OCI-LY1 (cell line): ENCODE data around the gene USH1C.

Experiments
- H2AFZ ChIP-seq: fragments of 200-600 bp; sonication (generic), shearing (Covaris generic); 2 replicates; pipeline ENCODE4 v1.6.0; 2014; ENCODE audit warnings: antibody characterized with exemption, mild to moderate bottlenecking, low read length
- H3F3A ChIP-seq: fragments of 200-600 bp; sonication (generic), shearing (Covaris generic); 2 replicates; pipeline ENCODE4 v1.6.0; 2014; ENCODE audit warnings: mild to moderate bottlenecking, antibody characterized with exemption, low read length, moderate library complexity; ENCODE audit not compliant: insufficient read depth
- H3K27ac ChIP-seq: fragments of 200-600 bp; sonication (generic); 2 replicates; pipeline ENCODE4 v1.5.1; 2014; ENCODE audit warnings: low read length, mixed run types, mild to moderate bottlenecking, low read depth; ENCODE audit not compliant: poor library complexity, severe bottlenecking
- H3K27me3 ChIP-seq: fragments of 200-600 bp; sonication (generic); 2 replicates; pipeline ENCODE4 v1.6.0; 2014; ENCODE audit warnings: antibody characterized with exemption, mild to moderate bottlenecking, low read length, moderate library complexity; ENCODE audit not compliant: insufficient read depth
- H3K36me3 ChIP-seq: fragments of 200-600 bp; sonication (generic); 2 replicates; pipeline ENCODE4 v1.6.1; 2014; ENCODE audit warnings: mild to moderate bottlenecking, antibody characterized with exemption, low read length, moderate library complexity, mixed read lengths; ENCODE audit not compliant: insufficient read depth
- H3K4me1 ChIP-seq: fragments of 200-600 bp; sonication (generic); 2 replicates; pipeline ENCODE4 v1.5.1; 2014; ENCODE audit warnings: mild to moderate bottlenecking, low read length, moderate library complexity; ENCODE audit not compliant: insufficient read depth, severe bottlenecking
- H3K4me2 ChIP-seq: fragments of 200-600 bp; sonication (generic), shearing (Covaris generic); 2 replicates; pipeline ENCODE4 v1.6.1; 2014; ENCODE audit warnings: low read length
- H3K4me3 ChIP-seq: fragments of 200-600 bp; sonication (generic); 2 replicates; pipeline ENCODE4 v1.5.1; 2014; ENCODE audit warnings: low read length, low read depth, mild to moderate bottlenecking, mixed read lengths; ENCODE audit not compliant: poor library complexity, severe bottlenecking
- H3K79me2 ChIP-seq: fragments of 200-600 bp; shearing (Covaris generic); 2 replicates; pipeline ENCODE4 v1.6.1; 2016; ENCODE audit warnings: mixed run types, low read length, mixed read lengths; ENCODE audit not compliant: insufficient read depth
- H3K9ac ChIP-seq: fragments of 200-600 bp; sonication (generic), shearing (Covaris generic); 2 replicates; pipeline ENCODE4 v1.6.1; 2014; ENCODE audit warnings: mild to moderate bottlenecking, low read length, mixed read lengths
- H3K9me2 ChIP-seq: fragments of 200-600 bp; sonication (generic), shearing (Covaris generic); 2 replicates; pipeline ENCODE4 v1.6.1; 2014; ENCODE audit warnings: low read depth, mild to moderate bottlenecking, low read length, mixed read lengths
- H3K9me3 ChIP-seq: fragments of 200-600 bp; shearing (Covaris generic); 2 replicates; pipeline ENCODE4 v1.6.1; 2014; ENCODE audit warnings: low read length, mixed read lengths
- H4K20me1 ChIP-seq: fragments of 200-600 bp; sonication (generic), shearing (Covaris generic); 2 replicates; pipeline ENCODE4 v1.6.0; 2016; ENCODE audit warnings: mild to moderate bottlenecking, low read length; ENCODE audit not compliant: insufficient read depth
- EZH2 ChIP-seq: fragments of 200-600 bp; sonication (generic), shearing (Covaris generic); IDR thresholded peaks from 2 replicates; pipeline ENCODE4 v1.8.0; 2017; ENCODE audit warnings: borderline replicate concordance, mixed run types, mild to moderate bottlenecking, antibody characterized with exemption, low read length, moderate library complexity, mixed read lengths
- TF ChIP-seq, protein P1 (sequence below): fragments of 200-600 bp; sonication (generic), shearing (Covaris generic); IDR thresholded peaks from 2 replicates; pipeline ENCODE4 v1.5.1; 2017; ENCODE audit warnings: mild to moderate bottlenecking, antibody characterized with exemption, low read length, moderate library complexity, mixed read lengths

Gene USH1C

DNA sequence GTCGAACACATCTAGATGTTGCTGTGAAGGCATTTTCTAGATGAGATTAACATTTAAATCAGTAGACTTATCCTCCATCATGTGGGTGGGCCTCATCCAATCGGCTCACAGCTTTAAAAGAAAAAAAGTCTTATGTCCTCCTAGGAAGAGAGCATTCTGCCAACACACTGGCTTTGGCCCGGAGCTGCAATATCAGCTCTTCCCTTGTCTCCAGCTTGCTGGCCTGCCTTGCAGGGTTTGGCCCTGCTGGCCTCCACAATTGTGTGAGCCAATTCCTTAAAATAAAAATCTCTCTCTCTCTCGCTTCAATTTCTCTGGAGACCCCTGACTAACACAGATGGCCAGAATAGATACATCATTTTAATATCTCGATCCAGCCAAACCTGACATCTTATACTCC lies 54.5 kb downstream of the USH1C start:
- H2AFZ ChIP-seq, result no peak overlapping the region
- H3K4me1 ChIP-seq, result no peaks in the 10 kb centered on the region
- H4K20me1 ChIP-seq, result no peaks in the 10 kb centered on the region
- no peak overlapping the region for H3K4me2 ChIP-seq
- no peaks in the 10 kb centered on the region for H3K79me2 ChIP-seq
- H3K4me3 ChIP-seq, result no peak overlapping the region
- no peaks in the 10 kb centered on the region for H3K9me2 ChIP-seq
- no peak overlapping the region for H3K27ac ChIP-seq
- no peaks in the 10 kb centered on the region for H3F3A ChIP-seq
- H3K36me3 ChIP-seq, result no peaks in the 10 kb centered on the region
- no peaks in the 10 kb centered on the region for H3K9me3 ChIP-seq
- no peak for TF ChIP-seq EZH2
- TF ChIP-seq, protein P1, sequence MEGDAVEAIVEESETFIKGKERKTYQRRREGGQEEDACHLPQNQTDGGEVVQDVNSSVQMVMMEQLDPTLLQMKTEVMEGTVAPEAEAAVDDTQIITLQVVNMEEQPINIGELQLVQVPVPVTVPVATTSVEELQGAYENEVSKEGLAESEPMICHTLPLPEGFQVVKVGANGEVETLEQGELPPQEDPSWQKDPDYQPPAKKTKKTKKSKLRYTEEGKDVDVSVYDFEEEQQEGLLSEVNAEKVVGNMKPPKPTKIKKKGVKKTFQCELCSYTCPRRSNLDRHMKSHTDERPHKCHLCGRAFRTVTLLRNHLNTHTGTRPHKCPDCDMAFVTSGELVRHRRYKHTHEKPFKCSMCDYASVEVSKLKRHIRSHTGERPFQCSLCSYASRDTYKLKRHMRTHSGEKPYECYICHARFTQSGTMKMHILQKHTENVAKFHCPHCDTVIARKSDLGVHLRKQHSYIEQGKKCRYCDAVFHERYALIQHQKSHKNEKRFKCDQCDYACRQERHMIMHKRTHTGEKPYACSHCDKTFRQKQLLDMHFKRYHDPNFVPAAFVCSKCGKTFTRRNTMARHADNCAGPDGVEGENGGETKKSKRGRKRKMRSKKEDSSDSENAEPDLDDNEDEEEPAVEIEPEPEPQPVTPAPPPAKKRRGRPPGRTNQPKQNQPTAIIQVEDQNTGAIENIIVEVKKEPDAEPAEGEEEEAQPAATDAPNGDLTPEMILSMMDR, result no peak
- no peaks in the 10 kb centered on the region for H3K27me3 ChIP-seq
- H3K9ac ChIP-seq, result no peak overlapping the region

DNA sequence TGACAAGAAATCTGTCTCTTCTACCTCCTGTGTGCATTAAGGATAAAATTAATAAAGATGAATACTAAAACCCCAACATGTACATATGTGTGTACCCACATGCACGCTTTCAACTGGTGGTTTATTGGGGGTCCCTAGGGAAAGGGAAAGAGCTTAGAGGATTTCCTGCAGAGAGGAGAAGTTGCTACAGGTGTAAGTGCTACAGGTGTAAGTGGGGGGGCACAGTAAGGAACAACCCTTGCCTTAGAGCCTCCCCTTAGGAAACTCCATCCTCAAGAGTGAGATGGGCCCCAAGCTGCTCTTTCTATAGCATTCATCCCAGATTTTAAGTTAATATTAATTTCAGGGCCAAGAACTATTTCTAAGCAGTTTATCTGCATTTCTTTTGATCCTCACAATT lies 55.7 kb downstream of the USH1C start:
- no peaks in the 10 kb centered on the region for H3K9me3 ChIP-seq
- no peaks in the 10 kb centered on the region for H3K36me3 ChIP-seq
- no peaks in the 10 kb centered on the region for H3K9me2 ChIP-seq
- H3K27me3 ChIP-seq, result no peaks in the 10 kb centered on the region
- H3F3A ChIP-seq, result no peaks in the 10 kb centered on the region
- no peak overlapping the region for H3K4me3 ChIP-seq
- no peaks in the 10 kb centered on the region for H3K4me1 ChIP-seq
- no peaks in the 10 kb centered on the region for H3K79me2 ChIP-seq
- no peak overlapping the region for H2AFZ ChIP-seq
- no peak overlapping the region for H3K4me2 ChIP-seq
- H4K20me1 ChIP-seq, result no peaks in the 10 kb centered on the region
- no peak overlapping the region for H3K27ac ChIP-seq
- TF ChIP-seq, protein P1, result no peak
- TF ChIP-seq EZH2, result no peak
- H3K9ac ChIP-seq, result no peak overlapping the region

DNA sequence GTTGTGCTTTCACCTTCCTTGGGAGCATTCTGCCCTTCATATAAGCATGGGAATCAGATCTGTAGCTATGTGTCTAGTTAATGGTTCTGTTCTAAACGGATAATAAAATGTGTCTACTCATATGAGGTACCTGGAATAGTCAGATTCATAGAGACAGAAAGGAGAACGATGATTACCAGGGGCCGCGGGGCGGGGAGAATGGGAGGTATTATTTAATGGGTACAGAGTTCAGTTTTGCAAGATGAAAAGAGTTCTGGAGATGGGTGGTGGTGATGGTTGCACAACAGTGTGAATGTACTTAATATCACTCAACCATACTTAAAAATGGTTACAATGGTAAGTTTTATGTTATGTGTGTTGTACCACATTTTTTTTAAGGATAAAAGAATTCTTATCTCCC lies 57.6 kb downstream of the USH1C start:
- H3K9me3 ChIP-seq, result no peaks in the 10 kb centered on the region
- H3K27me3 ChIP-seq, result no peaks in the 10 kb centered on the region
- no peaks in the 10 kb centered on the region for H3F3A ChIP-seq
- TF ChIP-seq EZH2, result no peak
- TF ChIP-seq, protein P1, result no peak
- H3K36me3 ChIP-seq, result no peaks in the 10 kb centered on the region
- no peaks in the 10 kb centered on the region for H3K79me2 ChIP-seq
- no peak overlapping the region for H2AFZ ChIP-seq
- H3K27ac ChIP-seq, result no peak overlapping the region
- no peak overlapping the region for H3K4me3 ChIP-seq
- H3K9ac ChIP-seq, result no peak overlapping the region
- H4K20me1 ChIP-seq, result no peaks in the 10 kb centered on the region
- no peaks in the 10 kb centered on the region for H3K4me1 ChIP-seq
- no peak overlapping the region for H3K4me2 ChIP-seq
- H3K9me2 ChIP-seq, result no peaks in the 10 kb centered on the region
